ENCODE data around the gene RAB10. TPM values are rescaled to one million over a fixed set of nuclear protein-coding genes. Genes with fewer than 3 reads are reported as not detected.

RAB10 gene
- total and polyA plus RNA-seq, 2 donors, result 61.3 to 72.9 TPM

DNA sequence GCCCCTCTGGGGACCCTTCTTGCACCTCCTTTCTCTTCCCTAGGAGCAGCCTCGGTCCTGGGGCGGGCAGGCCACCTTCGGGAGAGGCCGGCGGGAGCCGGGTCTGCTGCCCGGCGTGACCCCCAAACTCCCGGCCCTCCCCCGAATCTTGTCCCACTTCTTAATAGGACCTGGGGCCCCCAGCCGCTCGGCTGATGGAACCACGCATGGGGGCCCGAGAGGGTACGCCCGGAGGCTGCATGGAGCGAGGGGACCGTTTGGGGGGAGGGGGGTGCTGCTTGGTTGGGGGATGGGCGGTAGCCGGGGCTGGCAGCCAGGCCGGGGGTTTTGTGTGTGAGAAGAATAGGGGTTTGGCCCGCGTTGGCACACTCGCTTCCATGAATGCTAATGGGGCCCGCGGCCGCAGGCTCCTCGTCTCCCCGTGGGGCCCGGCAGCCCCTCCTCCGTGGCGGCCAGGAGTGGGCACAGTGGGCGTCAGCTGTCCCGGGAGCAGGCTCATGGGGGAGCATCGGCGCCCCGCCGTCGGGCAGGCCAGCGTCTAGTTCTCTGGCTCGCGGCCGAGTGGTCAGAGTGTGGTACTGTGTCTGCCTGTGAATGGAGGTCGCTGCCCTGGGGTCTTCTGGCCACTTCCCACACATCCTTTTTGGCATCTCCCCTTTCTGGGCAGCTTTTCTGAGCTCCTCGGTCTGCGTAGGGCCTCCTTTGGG is 140.0 kb downstream of the RAB10 start:
- peaks cover 51 to 95% of the 10 kb centered on the region in 2 donors for H3K27me3 ChIP-seq (ENCODE audit: control insufficient read depth in 2 of 2, insufficient read depth in 1 of 2, low read length in 1 of 2)
- WGBS, result 30% methylated on average over 46 of the region's 46 CpGs

DNA sequence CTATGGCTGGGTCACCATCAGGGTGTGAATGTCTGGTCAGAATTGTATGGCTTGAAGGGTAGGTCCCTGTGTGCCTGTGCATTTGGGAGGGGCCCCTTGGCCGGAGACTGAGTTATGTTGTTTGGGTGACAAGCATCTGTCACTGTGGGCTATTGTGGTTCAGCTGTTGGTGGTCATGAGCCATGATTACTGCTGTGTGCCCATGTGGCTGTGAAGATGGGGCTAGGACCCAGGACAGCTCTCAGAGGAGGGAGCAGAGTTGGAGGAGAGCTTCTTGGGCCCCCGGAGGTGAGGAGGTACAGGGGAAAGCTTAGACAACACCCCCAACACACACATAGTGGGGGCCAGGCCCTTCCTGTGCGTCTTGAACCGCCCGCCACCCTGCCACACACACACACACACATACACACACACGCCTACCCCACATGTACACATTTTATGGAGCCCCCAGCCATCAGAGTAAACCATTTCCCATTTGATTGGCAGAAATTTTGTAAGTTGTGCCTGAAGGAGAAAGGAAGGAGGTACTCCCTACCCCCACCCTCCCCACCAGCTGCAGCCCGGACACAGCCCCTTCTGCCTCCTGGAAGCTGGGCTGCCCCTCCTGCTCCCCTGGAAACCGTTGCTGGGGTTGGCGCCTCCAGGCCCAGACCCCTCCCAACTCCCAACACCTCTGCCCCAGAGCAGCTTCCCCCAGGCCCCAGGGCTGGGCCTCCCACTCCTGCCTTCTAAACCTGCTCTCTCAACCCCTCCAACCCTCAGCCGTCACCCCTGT is 141.0 kb downstream of the RAB10 start:
- Histone ChIP-seq H3K27ac (ENCODE audit: low read depth in 1 of 2, low read length in 1 of 2) (no peak overlapping the region), H3K36me3 (ENCODE audit: control insufficient read depth in 2 of 2, insufficient read depth in 2 of 2, low read length in 1 of 2) (no peaks in the 10 kb centered on the region), H3K4me3 (ENCODE audit: low read length in 2 of 2) (no peak overlapping the region), H3K4me1 (ENCODE audit: control insufficient read depth in 2 of 2, insufficient read depth in 2 of 2, low read length in 2 of 2) (peaks cover 8% of the 10 kb centered on the region in 2 donors), H3K27me3 (ENCODE audit: control insufficient read depth in 2 of 2, insufficient read depth in 1 of 2, low read length in 1 of 2) (peaks cover 58 to 95% of the 10 kb centered on the region in 2 donors), H3K9me3 (ENCODE audit: control insufficient read depth in 2 of 2, insufficient read depth in 1 of 2, low read length in 1 of 2) (peaks cover 0 to 6% of the 10 kb centered on the region in 2 donors)
- 63% methylated on average over 10 of the region's 10 CpGs for WGBS
- no peak for DNase-seq (ENCODE audit: low read depth in 6 of 9, low spot score in 9 of 9)

More for the DNA sequence above, 140.0 kb downstream of the RAB10 start:
- Histone ChIP-seq H3K27ac (ENCODE audit: low read depth in 1 of 2, low read length in 1 of 2) (no peak overlapping the region), H3K9me3 (ENCODE audit: control insufficient read depth in 2 of 2, insufficient read depth in 1 of 2, low read length in 1 of 2) (peaks cover 0 to 6% of the 10 kb centered on the region in 2 donors), H3K4me3 (ENCODE audit: low read length in 2 of 2) (no peak overlapping the region), H3K4me1 (ENCODE audit: control insufficient read depth in 2 of 2, insufficient read depth in 2 of 2, low read length in 2 of 2) (peaks cover 2 to 4% of the 10 kb centered on the region in 2 donors), H3K36me3 (ENCODE audit: control insufficient read depth in 2 of 2, insufficient read depth in 2 of 2, low read length in 1 of 2) (no peaks in the 10 kb centered on the region)
- DNase-seq (ENCODE audit: low read depth in 6 of 9, low spot score in 9 of 9), result no peak

DNA sequence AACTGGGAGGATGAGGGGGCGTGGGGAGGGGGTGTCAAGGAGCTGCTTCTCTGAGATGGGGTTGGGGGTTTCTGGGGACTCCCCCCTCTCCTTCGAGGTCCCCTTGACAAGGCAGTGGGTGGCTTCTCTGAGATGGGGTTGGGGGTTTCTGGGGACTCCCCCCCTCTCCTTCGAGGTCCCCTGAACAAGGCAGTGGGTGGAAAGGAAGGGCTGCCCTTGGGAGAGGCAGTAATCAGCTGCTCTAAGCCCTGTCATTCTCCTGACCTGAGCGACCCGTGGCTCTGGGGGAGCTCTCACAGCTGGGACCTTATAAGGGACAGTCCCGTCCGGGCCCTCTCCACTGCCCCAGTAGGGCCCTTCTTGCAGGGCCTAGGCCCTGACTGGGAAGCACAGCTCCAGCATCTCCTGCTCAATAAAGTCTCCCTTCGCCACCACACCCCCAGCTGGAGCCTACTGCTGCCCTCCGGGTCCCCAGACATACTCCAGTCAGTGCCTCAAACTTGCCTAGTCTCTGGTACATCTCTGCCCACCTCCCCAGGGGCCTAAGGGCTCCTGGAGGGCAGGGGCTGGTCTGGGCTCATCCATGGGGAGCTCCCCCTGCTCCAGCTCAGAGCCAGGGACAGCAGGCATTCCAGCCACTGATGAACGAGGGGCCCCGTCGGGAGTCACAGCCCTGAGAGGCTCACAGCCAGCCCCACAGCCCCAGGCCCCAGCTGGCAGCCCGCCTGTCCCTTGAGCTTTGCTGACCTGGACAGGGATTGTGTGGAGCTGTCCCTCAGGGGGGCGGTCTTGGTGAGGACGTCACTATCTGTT is 141.8 kb downstream of the RAB10 start:
- Histone ChIP-seq H3K4me1 (ENCODE audit: control insufficient read depth in 2 of 2, insufficient read depth in 2 of 2, low read length in 2 of 2) (peaks cover 8% of the 10 kb centered on the region in 2 donors), H3K4me3 (ENCODE audit: low read length in 2 of 2) (no peak overlapping the region), H3K27ac (ENCODE audit: low read depth in 1 of 2, low read length in 1 of 2) (no peak overlapping the region), H3K27me3 (ENCODE audit: control insufficient read depth in 2 of 2, insufficient read depth in 1 of 2, low read length in 1 of 2) (peaks cover 60 to 95% of the 10 kb centered on the region in 2 donors), H3K36me3 (ENCODE audit: control insufficient read depth in 2 of 2, insufficient read depth in 2 of 2, low read length in 1 of 2) (no peaks in the 10 kb centered on the region), H3K9me3 (ENCODE audit: control insufficient read depth in 2 of 2, insufficient read depth in 1 of 2, low read length in 1 of 2) (peaks cover 0 to 6% of the 10 kb centered on the region in 2 donors)
- no peak for DNase-seq (ENCODE audit: low read depth in 6 of 9, low spot score in 9 of 9)
- 91% methylated on average over 15 of the region's 15 CpGs for WGBS

DNA sequence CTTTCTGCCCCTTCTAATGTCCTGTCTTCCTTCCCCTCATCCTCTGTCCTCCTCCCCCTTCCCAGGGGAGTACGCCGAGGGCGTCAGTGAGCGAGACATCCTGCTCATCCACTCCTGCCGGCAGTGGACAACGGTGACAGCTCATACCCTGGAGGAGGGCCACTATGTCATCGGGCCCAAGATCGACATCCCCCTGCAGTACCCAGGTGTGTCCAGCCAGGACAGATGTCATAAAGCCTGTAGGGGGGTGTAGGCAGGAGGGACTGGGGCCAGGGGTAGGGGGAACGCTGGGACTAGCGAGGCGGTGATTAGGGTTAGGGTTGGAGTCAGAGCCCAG is 142.4 kb downstream of the RAB10 start:
- Histone ChIP-seq H3K27ac (ENCODE audit: low read depth in 1 of 2, low read length in 1 of 2) (no peak overlapping the region), H3K9me3 (ENCODE audit: control insufficient read depth in 2 of 2, insufficient read depth in 1 of 2, low read length in 1 of 2) (peaks cover 0 to 6% of the 10 kb centered on the region in 2 donors), H3K4me1 (ENCODE audit: control insufficient read depth in 2 of 2, insufficient read depth in 2 of 2, low read length in 2 of 2) (peaks cover 8% of the 10 kb centered on the region in 2 donors), H3K4me3 (ENCODE audit: low read length in 2 of 2) (no peak overlapping the region), H3K27me3 (ENCODE audit: control insufficient read depth in 2 of 2, insufficient read depth in 1 of 2, low read length in 1 of 2) (peaks cover 56 to 95% of the 10 kb centered on the region in 2 donors), H3K36me3 (ENCODE audit: control insufficient read depth in 2 of 2, insufficient read depth in 2 of 2, low read length in 1 of 2) (no peaks in the 10 kb centered on the region)
- WGBS, result 96% methylated on average over 11 of the region's 11 CpGs
- no peak for DNase-seq (ENCODE audit: low read depth in 6 of 9, low spot score in 9 of 9)

DNA sequence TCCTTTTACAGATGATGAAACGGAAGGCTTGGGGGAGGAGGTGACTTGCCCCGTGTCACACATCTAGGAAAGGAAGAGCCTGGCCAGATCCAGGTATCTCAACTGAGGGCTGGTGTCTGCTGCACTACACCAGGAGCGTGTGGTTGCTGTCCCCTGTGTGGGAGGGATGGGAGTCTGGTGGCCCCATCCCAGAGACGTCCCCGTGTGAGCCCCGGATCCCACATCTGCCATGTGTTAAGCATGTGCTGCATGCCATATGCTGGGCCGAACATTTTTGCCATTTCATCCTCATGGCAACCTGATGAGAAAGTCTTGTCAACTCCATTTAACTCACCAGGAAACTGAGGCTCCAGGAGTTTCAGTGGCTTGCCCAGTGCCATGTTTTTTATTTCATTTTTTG is 143.2 kb downstream of the RAB10 start:
- no peaks in the 10 kb centered on the region for H3K36me3 ChIP-seq (ENCODE audit: control insufficient read depth in 2 of 2, insufficient read depth in 2 of 2, low read length in 1 of 2)
- no peak overlapping the region for H3K27ac ChIP-seq (ENCODE audit: low read depth in 1 of 2, low read length in 1 of 2)
- H3K4me3 ChIP-seq (ENCODE audit: low read length in 2 of 2), result no peak overlapping the region
- 95% methylated on average over 7 of the region's 7 CpGs for WGBS
- no peaks in the 10 kb centered on the region for H3K9me3 ChIP-seq (ENCODE audit: control insufficient read depth in 2 of 2, insufficient read depth in 1 of 2, low read length in 1 of 2)
- peaks cover 8% of the 10 kb centered on the region in 2 donors for H3K4me1 ChIP-seq (ENCODE audit: control insufficient read depth in 2 of 2, insufficient read depth in 2 of 2, low read length in 2 of 2)
- H3K27me3 ChIP-seq (ENCODE audit: control insufficient read depth in 2 of 2, insufficient read depth in 1 of 2, low read length in 1 of 2), result peaks cover 48 to 93% of the 10 kb centered on the region in 2 donors
- DNase-seq (ENCODE audit: low read depth in 6 of 9, low spot score in 9 of 9), result no peak

DNA sequence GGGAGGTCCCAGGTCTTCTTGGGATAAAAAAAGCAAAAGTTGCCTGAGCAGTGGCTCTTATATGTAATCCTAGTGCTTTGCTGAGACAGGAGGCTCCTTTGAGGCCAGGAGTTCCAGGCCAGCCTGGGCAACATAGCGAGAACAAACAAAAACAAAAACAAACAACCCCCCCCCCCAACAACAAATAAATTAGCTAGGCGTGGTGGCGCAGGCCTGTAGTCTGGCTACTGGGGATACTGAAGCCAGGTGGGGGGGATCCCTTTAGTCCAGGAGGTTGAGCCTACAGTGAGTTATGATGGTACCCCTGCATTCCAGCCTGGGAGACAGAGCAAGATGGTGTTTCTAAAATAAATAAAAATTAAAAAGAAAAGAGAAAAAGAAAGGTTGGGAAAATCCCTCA is 144.4 kb downstream of the RAB10 start:
- Histone ChIP-seq H3K4me3 (ENCODE audit: low read length in 2 of 2) (no peak overlapping the region), H3K4me1 (ENCODE audit: control insufficient read depth in 2 of 2, insufficient read depth in 2 of 2, low read length in 2 of 2) (peaks cover 5 to 8% of the 10 kb centered on the region in 2 donors), H3K36me3 (ENCODE audit: control insufficient read depth in 2 of 2, insufficient read depth in 2 of 2, low read length in 1 of 2) (no peaks in the 10 kb centered on the region), H3K9me3 (ENCODE audit: control insufficient read depth in 2 of 2, insufficient read depth in 1 of 2, low read length in 1 of 2) (no peaks in the 10 kb centered on the region), H3K27ac (ENCODE audit: low read depth in 1 of 2, low read length in 1 of 2) (no peak overlapping the region), H3K27me3 (ENCODE audit: control insufficient read depth in 2 of 2, insufficient read depth in 1 of 2, low read length in 1 of 2) (peaks cover 40 to 97% of the 10 kb centered on the region in 2 donors)
- no peak for DNase-seq (ENCODE audit: low read depth in 6 of 9, low spot score in 9 of 9)
- WGBS, result over 99% methylated on average over 3 of the region's 3 CpGs

DNA sequence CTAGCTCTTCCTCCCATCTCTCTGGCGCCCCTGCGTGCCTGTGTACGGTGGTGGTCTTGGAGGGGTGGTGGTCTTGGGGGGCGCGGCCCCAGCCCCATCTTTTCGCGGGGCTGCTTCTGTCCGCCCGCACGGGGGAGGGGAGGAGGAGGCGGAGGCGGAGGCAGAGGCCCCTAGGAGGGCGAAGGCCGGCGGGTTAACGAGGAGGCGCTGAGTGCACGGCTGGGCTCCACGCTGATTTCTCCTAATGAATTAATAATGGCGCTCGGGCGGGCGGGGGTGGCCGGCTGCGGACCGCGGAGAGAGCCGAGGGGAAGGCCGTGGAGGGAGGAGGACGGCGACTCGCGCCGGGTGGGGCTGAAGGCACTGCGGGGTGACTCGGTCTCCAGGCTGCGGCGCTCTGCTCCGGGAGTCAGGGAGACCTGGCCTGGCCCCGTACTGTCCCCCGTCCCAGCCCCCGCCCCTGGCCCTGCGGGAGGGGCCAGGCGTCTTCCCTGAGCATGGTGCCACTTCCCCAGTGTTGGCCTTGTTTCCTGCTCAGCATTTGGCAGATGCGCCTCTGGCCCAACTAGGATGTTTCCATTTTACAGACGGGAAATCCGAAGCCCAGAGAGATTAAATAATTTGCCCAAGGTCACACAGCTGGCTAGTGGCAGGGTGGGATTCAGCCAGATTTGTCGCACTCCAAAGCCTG is 145.0 kb downstream of the RAB10 start:
- Histone ChIP-seq H3K36me3 (ENCODE audit: control insufficient read depth in 2 of 2, insufficient read depth in 2 of 2, low read length in 1 of 2) (no peaks in the 10 kb centered on the region), H3K4me3 (ENCODE audit: low read length in 2 of 2) (peak overlapping the region; percentile 26 to 47), H3K9me3 (ENCODE audit: control insufficient read depth in 2 of 2, insufficient read depth in 1 of 2, low read length in 1 of 2) (no peaks in the 10 kb centered on the region), H3K4me1 (ENCODE audit: control insufficient read depth in 2 of 2, insufficient read depth in 2 of 2, low read length in 2 of 2) (peaks cover 5 to 9% of the 10 kb centered on the region in 2 donors), H3K27ac (ENCODE audit: low read depth in 1 of 2, low read length in 1 of 2) (no peak overlapping the region), H3K27me3 (ENCODE audit: control insufficient read depth in 2 of 2, insufficient read depth in 1 of 2, low read length in 1 of 2) (peaks cover 33 to 95% of the 10 kb centered on the region in 2 donors)
- 2% methylated on average over 47 of the region's 48 CpGs for WGBS
- no peak for DNase-seq (ENCODE audit: low read depth in 6 of 9, low spot score in 9 of 9)

DNA sequence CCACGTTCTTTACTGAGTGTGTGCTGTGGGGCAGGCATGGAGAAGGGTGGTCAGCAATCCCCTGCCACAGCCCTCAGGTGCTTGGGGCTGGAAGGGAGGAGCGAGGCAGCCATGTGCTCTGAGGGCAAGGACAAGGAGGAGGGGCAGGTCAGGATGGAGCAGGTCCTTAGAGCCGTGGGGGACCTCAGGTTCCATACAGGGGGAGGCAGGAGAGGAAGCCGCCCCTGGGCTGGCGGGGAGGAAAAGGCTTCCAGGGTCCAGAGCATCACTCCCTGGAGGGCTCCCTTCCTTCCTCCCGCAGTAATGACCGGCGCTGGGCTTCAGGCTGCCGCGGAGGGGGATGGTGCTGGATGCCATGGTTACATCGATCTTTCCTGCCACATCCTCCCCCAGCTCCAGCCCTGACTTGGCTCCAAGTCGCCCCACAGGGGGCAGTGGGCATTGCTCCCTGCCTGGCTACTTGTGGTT is 145.6 kb downstream of the RAB10 start:
- H3K27me3 ChIP-seq (ENCODE audit: control insufficient read depth in 2 of 2, insufficient read depth in 1 of 2, low read length in 1 of 2), result peaks cover 27 to 95% of the 10 kb centered on the region in 2 donors
- WGBS, result 22% methylated on average over 12 of the region's 12 CpGs
- no peak for DNase-seq (ENCODE audit: low read depth in 6 of 9, low spot score in 9 of 9)
- no peaks in the 10 kb centered on the region for H3K9me3 ChIP-seq (ENCODE audit: control insufficient read depth in 2 of 2, insufficient read depth in 1 of 2, low read length in 1 of 2)
- no peak overlapping the region for H3K27ac ChIP-seq (ENCODE audit: low read depth in 1 of 2, low read length in 1 of 2)
- peaks cover 5 to 14% of the 10 kb centered on the region in 2 donors for H3K4me1 ChIP-seq (ENCODE audit: control insufficient read depth in 2 of 2, insufficient read depth in 2 of 2, low read length in 2 of 2)
- no peaks in the 10 kb centered on the region for H3K36me3 ChIP-seq (ENCODE audit: control insufficient read depth in 2 of 2, insufficient read depth in 2 of 2, low read length in 1 of 2)
- no peak overlapping the region for H3K4me3 ChIP-seq (ENCODE audit: low read length in 2 of 2)

Data from thymus (tissue), 11 donors.